NCI-H2029 treated with DMSO at 0.1 percent for 48 hours (cell line): ENCODE data around the gene RACGAP1.

Experiments used
- DNase-seq: peaks from one replicate; lab custom pipeline; 2025; lab: John Stamatoyannopoulos, UW

The RACGAP1 gene, protein sequence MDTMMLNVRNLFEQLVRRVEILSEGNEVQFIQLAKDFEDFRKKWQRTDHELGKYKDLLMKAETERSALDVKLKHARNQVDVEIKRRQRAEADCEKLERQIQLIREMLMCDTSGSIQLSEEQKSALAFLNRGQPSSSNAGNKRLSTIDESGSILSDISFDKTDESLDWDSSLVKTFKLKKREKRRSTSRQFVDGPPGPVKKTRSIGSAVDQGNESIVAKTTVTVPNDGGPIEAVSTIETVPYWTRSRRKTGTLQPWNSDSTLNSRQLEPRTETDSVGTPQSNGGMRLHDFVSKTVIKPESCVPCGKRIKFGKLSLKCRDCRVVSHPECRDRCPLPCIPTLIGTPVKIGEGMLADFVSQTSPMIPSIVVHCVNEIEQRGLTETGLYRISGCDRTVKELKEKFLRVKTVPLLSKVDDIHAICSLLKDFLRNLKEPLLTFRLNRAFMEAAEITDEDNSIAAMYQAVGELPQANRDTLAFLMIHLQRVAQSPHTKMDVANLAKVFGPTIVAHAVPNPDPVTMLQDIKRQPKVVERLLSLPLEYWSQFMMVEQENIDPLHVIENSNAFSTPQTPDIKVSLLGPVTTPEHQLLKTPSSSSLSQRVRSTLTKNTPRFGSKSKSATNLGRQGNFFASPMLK

GRCh38 chr12:50025187-50026059 is at the start of gene RACGAP1:
TSS of gene RACGAP1 (minus strand) at chr12:50025494. CDS start at chr12:50016715, 8,779 bp downstream.
- DNase-seq = peak; percentile 95

- no peak for DNase-seq
Measured at GRCh38 chr12:50073712-50074111, 48.4 kb upstream of the RACGAP1 start.

DNA sequence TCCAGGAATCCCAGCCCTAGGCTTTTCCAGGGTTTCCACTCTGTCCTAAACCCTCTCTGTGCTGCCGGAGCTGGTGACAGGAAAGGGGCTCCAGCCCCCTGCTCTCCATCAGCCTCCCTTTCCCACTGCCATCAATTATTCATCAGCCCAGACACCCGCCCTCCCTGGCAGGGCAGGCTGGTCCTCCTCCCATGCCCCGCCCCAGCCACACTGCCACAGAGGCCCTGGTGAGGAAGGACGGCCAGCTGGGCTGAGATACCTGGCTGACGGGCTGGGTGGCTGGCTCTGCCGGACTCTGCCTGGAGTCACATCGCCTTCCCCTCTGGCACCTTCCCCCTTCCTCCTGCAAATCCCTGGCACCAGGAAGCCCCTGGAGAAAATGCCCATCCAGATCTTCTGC is 47.9 kb upstream of the RACGAP1 start:
- DNase-seq = no peak

- DNase-seq = no peak
Measured at GRCh38 chr12:50072198-50072907, 47.1 kb upstream of the RACGAP1 start.

- DNase-seq = peak; percentile 53
Measured at GRCh38 chr12:50070314-50071060, 45.2 kb upstream of the RACGAP1 start.

DNA sequence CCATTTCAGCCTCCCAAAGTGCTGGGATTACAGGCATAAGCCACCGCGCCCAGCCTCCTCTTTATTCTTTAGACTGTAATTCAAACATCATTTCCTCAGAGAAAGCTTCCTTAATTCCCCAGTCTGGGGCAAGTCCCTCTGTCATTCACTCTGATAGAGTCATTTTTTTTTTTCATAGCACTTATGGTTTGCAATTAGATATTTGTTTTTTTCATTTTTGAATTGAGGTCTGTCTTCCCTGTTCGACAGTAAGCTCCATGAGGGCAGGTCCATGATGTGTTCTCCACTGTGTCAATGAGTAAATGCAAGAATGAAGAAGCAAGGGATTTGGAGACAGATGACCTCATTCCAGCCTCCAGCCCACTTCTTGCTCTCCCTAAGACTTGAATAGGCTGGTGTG is 44.2 kb upstream of the RACGAP1 start:
- no peak for DNase-seq

GRCh38 chr12:50069069-50069468 is 43.8 kb upstream of the RACGAP1 start:
- DNase-seq = no peak

- DNase-seq = no peak
Measured at GRCh38 chr12:50066402-50066801, 41.1 kb upstream of the RACGAP1 start.

- DNase-seq = no peak
Measured at GRCh38 chr12:50065726-50066310, 40.5 kb upstream of the RACGAP1 start.

DNA sequence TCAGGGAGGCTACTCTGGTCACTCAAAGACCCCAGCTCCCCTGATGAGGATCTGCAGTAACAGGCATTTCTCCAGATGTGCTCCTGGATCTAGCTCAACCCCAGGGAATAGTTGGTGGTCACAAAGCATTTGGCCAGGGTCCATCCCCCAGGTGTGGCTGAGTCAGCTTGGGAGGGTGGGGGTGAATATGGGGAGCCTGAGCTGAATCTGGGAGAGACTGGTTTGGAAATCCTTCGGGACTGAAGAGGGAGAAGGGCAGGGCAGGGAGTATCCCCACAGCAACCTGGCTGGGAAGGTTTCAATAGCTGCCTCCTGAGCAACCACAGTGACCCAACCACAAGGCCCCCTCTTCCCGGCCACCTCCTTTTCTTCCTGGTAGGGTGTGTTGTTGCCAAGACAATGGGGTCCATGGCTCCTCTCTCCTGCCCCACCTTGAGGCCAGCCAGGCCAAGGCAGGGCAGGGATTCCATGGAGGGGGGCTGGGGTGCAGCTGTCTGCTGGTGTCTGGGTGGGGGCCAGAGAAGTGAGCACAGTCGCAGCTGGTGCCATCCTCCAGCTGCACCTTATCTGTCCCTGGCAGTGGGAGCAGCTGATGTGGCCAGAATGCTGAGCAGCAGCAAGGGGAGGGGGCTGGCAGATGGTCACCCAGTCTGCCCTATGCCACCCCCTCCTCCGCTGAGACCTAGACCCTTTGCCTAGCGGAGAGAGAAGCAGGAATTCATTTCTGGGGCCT is 37.6 kb upstream of the RACGAP1 start:
- no peak for DNase-seq

DNA sequence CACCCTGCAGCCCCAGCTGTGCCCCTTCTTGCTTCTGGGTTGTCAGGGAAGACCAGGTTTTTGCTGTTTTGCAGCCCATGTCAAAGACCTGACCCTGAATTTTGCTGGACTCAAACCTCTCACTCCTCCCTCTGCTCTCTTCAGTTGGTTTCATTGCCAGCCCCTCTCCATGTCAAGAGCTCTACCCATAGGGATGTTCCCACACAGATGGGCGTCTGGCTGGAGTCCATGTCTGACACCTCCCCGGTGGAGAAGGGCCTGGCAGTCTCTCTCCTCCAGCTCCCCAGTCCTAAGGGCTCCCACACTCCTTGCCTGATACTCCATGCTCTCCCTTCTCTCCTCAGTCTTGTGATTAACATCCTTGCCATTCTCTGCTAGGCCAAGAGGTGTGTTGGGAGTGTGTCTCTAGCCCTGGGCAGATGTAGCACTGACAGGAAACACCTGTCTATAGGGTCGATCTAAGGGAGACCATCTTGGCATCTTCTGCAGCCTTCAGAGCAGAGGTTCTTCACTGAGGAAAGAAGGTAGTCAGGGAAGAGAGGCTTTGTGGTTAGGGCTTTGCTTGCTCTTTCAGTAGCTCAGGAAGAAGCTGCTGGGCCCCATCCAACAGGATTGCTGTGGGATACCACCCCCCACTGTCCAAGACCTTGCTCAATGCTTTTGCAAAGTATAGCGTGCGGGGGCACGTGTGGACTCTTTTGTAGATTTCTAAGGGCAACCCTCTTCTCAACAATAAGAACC is 36.8 kb upstream of the RACGAP1 start:
- no peak for DNase-seq

DNA sequence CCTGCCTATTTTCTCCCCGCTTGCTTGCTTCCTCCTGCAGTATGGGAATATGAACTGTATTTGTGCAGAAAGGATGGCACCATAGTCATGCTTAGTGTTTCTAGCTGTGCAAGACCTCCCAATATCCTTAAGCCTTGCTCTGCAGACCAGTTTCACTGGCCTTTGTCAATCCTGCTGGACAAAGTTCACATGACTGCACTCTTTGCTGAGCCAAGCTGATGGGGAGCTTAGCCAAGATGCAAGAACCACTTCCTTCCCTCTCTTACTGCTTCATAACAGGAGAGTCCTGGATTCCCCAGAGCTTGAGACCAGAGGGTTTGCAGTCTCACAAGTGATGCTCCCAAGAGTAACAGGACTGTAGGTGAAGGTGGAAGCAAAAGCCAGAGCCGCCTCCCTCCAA is 35.9 kb upstream of the RACGAP1 start:
- no peak for DNase-seq

GRCh38 chr12:50060120-50060468 is 34.8 kb upstream of the RACGAP1 start:
- DNase-seq = no peak

DNA sequence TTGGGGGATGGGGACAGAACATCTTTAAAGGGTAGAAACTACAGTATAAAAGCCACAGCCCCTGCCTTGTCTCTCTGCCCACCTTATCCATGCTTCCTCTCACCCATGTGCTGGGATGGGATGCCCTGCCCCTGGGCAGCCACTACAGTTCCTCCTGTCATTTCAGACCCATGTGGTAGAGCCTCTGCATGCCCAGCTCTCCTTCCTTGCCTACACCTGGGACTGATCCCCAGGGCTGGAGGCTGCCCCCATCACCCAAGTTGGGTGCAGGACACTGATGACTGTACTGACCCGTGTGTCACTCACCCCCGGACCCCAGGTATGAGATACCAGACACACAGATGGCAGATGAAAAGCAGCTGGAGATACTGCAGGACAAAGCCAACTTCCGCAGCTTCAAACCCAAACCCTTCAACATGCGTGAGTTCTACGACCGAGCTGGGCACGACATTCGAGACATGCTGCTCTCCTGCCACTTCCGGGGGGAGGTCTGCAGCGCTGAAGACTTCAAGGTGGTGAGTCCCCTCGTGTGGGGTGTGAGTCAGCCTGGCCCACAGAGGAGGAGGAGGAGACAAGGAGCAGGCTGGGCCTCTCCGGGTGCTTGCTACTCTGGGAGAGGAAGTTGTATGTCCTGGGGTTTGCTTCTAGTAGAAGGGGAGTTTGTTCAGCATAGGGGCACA is 34.3 kb upstream of the RACGAP1 start:
- DNase-seq = no peak

DNA sequence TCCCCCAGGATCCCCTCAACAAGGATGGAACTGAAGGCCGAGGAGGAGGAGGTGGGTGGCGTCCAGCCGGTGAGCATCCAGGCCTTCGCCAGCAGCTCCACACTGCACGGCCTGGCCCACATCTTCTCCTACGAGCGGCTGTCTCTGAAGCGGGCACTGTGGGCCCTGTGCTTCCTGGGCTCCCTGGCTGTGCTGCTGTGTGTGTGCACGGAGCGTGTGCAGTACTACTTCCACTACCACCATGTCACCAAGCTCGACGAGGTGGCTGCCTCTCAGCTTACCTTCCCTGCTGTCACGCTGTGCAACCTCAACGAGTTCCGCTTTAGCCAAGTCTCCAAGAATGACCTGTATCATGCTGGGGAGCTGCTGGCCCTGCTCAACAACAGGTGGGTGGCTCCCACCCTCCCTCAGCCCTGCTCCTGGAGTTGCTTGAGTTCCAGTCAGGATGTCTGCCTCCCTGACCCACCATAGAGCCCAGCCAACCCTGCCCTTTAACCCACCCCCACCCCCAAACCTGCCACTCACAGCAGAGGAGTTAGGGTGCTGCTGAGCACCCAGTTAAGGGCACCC is 33.5 kb upstream of the RACGAP1 start:
- no peak for DNase-seq

GRCh38 chr12:50057896-50058670 is 32.8 kb upstream of the RACGAP1 start:
- DNase-seq = no peak

GRCh38 chr12:50057000-50057841 is 31.9 kb upstream of the RACGAP1 start, which contains the start of gene ASIC1:
TSS of gene ASIC1 (plus strand) at chr12:50057596. CDS start at chr12:50058767, 1,171 bp downstream.
- no peak for DNase-seq
